ENCODE measurements around the gene DLEC1.
"Not testable (repeated sequence)": the region's sequence is repeated elsewhere in the genome, so short reads cannot be mapped to it uniquely, and the experiment has no call there.

GRCh38 chr3:38087278-38087677 is 48.3 kb downstream of the DLEC1 start:
- not testable (repeated sequence) for TF ChIP-seq CTCF (IDR thresholded peaks at IDR 0.05; ENCODE audit: borderline replicate concordance, extremely low read depth, low read length, poor library complexity, severe bottlenecking); EZH2 (IDR thresholded peaks at IDR 0.05; ENCODE audit: borderline replicate concordance, low read depth, low read length, severe bottlenecking)
